ENCODE results near the gene DNMBP.

DNA sequence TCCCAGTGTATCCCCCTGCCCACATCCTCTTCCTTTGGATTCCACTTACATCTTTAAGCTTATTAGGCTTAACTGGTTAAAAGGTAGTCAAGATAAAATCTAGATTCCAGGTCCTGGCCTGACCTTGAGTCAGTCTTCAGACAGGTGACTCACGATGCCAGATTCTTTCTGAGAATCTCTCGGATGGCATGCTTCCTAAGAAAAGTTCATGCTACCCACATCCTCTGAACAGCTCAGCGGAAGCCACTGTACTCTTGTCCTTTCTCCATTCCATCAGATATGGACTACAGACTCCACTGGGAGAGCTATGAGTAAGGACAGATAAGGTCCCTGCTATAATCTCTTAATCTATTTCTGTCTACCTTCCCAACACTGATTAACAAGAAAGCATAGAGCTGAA lies 43.4 kb downstream of the DNMBP start:
- no peak for TF ChIP-seq CTCF (IDR thresholded peaks at IDR 0.05; ENCODE audit: low read length)
- TF ChIP-seq EZH2 (optimal IDR thresholded peaks at IDR 0.05; ENCODE audit: low read depth, low read length): no peak
- TF ChIP-seq EZH2phosphoT487 (IDR thresholded peaks at IDR 0.05; ENCODE audit: low read length): no peak
